Measurements from ENCODE around the gene TAF1. TPM values are rescaled to one million over a fixed set of nuclear protein-coding genes. Genes with fewer than 3 reads are reported as not detected.
"Not testable (repeated sequence)": the region's sequence is repeated elsewhere in the genome, so short reads cannot be mapped to it uniquely, and the experiment has no call there.

TAF1 gene
- total RNA-seq, 1 experiment from 2014 or later, result 61.8 TPM

DNA sequence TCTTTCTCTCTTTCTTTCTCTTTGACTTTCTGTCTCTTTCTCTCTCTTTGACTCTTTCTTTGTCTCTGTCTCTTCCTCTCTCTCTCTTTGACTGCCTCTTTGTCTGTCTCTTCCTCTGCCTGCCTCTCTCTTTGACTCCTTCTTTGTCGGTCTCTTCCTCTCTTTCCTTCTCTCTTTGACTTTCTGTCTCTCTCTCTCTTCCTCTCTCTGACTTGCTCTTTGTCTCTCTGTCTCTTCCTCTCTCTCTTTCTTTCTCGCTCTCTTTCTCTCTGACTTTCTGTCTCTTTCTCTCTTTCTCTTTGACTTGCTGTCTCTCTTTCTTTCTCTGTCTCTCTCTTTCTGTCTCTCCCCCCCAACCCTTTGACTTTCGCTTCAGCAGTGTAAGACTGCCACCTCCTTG, 130.3 kb downstream of the TAF1 start:
- Histone ChIP-seq H3K4me2 (ENCODE audit: low read depth, low read length, poor library complexity, severe bottlenecking) (no peak overlapping the region), H4K20me1 (ENCODE audit: insufficient read depth, low read depth, low read length) (no peaks in the 10 kb centered on the region), H3K9me2 (replicated peaks; ENCODE audit: insufficient read depth, low read length) (no peaks in the 10 kb centered on the region), H3K4me1 (ENCODE audit: low read length) (no peaks in the 10 kb centered on the region), H3K4me3 (ENCODE audit: low read length) (no peak overlapping the region), H3K9ac (ENCODE audit: low read length) (no peak overlapping the region), H3K9me3 (ENCODE audit: low read length) (no peaks in the 10 kb centered on the region), H3K79me2 (ENCODE audit: low read length) (no peaks in the 10 kb centered on the region), H3K27me3 (ENCODE audit: low read length) (no peaks in the 10 kb centered on the region), H2AFZ (ENCODE audit: low read length) (no peak overlapping the region), H3K27ac (ENCODE audit: low read length) (no peak overlapping the region), H3K36me3 (ENCODE audit: insufficient read depth, low read length) (no peaks in the 10 kb centered on the region)
- DNase-seq, result peak; percentile 4

DNA sequence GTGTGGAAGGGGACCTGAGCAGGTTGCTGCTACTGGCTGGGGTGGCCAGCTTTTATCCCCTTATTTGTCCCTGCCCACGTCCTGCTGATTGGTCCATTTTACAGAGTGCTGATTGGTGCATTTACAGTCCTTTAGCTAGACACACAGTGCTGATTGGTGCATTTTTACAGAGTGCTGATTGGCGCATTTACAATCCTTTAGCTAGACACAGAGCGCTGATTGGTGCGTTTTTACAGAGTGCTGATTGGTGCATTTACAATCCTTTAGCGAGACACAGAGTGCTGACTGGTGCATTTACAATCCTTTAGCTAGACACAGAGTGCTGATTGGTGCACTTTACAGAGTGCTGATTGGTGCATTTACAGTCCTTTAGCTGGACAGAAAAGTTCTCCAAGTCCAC, 135.9 kb downstream of the TAF1 start:
- not testable (repeated sequence) for H3K36me3 ChIP-seq (ENCODE audit: insufficient read depth, low read length); H3K79me2 ChIP-seq (ENCODE audit: low read length); H3K9me2 ChIP-seq (replicated peaks; ENCODE audit: insufficient read depth, low read length)

DNA sequence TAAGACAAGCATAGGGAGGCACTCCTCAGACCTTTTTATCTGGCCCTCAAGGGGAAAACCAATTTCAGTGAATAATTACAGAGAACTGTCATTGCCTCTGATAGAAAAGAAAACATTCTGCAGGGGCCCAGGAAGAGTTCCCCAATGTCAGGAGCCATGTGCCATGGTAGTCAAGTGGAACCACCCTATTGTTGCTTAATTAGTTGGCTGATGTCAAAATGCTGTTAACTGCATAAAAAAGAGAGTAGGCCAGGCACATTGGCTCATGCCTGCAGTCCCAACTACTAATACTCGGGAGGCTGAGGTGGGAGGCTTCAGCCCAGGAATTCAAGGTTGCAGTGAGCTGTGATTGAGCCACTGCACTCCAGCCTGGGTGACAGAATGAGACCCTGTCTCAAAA, 138.2 kb downstream of the TAF1 start:
- no peaks in the 10 kb centered on the region for H3K9me2 ChIP-seq (replicated peaks; ENCODE audit: insufficient read depth, low read length)
- no peaks in the 10 kb centered on the region for H4K20me1 ChIP-seq (ENCODE audit: insufficient read depth, low read depth, low read length)
- H3K27me3 ChIP-seq (ENCODE audit: low read length), result no peaks in the 10 kb centered on the region
- no peaks in the 10 kb centered on the region for H3K79me2 ChIP-seq (ENCODE audit: low read length)
- H3K4me2 ChIP-seq (ENCODE audit: low read depth, low read length, poor library complexity, severe bottlenecking), result no peak overlapping the region
- H3K9me3 ChIP-seq (ENCODE audit: low read length), result no peaks in the 10 kb centered on the region
- no peaks in the 10 kb centered on the region for H3K4me1 ChIP-seq (ENCODE audit: low read length)
- H2AFZ ChIP-seq (ENCODE audit: low read length), result no peak overlapping the region
- no peak for DNase-seq
- no peak overlapping the region for H3K9ac ChIP-seq (ENCODE audit: low read length)
- H3K27ac ChIP-seq (ENCODE audit: low read length), result no peak overlapping the region
- H3K4me3 ChIP-seq (ENCODE audit: low read length), result no peak overlapping the region
- no peaks in the 10 kb centered on the region for H3K36me3 ChIP-seq (ENCODE audit: insufficient read depth, low read length)

More for the DNA sequence above, 135.9 kb downstream of the TAF1 start:
- H3K27ac ChIP-seq (ENCODE audit: low read length); H2AFZ ChIP-seq (ENCODE audit: low read length); H3K27me3 ChIP-seq (ENCODE audit: low read length); H4K20me1 ChIP-seq (ENCODE audit: insufficient read depth, low read depth, low read length); H3K4me3 ChIP-seq (ENCODE audit: low read length); H3K4me1 ChIP-seq (ENCODE audit: low read length); DNase-seq; H3K9me3 ChIP-seq (ENCODE audit: low read length); H3K9ac ChIP-seq (ENCODE audit: low read length); H3K4me2 ChIP-seq (ENCODE audit: low read depth, low read length, poor library complexity, severe bottlenecking): not testable (repeated sequence)

DNA sequence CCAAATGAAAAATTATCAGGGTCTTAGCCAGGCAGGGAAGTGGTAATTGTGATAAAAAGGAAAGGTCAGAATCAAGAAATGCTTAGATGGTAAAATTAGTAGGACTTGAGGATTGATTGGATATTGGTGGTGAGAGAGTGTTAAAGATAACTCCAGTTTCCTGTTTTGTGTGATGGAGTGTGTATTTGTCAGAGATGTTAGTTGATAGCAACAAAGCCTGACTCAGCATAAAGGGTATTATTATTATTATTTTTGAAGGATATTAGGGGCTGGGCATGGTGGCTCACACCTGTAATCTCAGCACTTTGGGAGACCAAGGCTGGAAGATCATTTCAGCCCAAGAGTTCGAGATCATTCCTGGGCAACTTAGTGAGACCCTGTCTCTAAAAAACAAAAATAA, 143.1 kb downstream of the TAF1 start:
- H3K4me3 ChIP-seq (ENCODE audit: low read length), result no peak overlapping the region
- no peaks in the 10 kb centered on the region for H3K36me3 ChIP-seq (ENCODE audit: insufficient read depth, low read length)
- H3K27me3 ChIP-seq (ENCODE audit: low read length), result no peaks in the 10 kb centered on the region
- H2AFZ ChIP-seq (ENCODE audit: low read length), result no peak overlapping the region
- H3K79me2 ChIP-seq (ENCODE audit: low read length), result no peaks in the 10 kb centered on the region
- H3K9me3 ChIP-seq (ENCODE audit: low read length), result no peaks in the 10 kb centered on the region; the same call in 1 of the 2 replicates
- no peaks in the 10 kb centered on the region for H3K9me2 ChIP-seq (replicated peaks; ENCODE audit: insufficient read depth, low read length)
- no peaks in the 10 kb centered on the region for H3K4me1 ChIP-seq (ENCODE audit: low read length)
- no peak for DNase-seq
- no peak overlapping the region for H3K4me2 ChIP-seq (ENCODE audit: low read depth, low read length, poor library complexity, severe bottlenecking)
- H4K20me1 ChIP-seq (ENCODE audit: insufficient read depth, low read depth, low read length), result no peaks in the 10 kb centered on the region
- no peak overlapping the region for H3K9ac ChIP-seq (ENCODE audit: low read length)
- no peak overlapping the region for H3K27ac ChIP-seq (ENCODE audit: low read length)

DNA sequence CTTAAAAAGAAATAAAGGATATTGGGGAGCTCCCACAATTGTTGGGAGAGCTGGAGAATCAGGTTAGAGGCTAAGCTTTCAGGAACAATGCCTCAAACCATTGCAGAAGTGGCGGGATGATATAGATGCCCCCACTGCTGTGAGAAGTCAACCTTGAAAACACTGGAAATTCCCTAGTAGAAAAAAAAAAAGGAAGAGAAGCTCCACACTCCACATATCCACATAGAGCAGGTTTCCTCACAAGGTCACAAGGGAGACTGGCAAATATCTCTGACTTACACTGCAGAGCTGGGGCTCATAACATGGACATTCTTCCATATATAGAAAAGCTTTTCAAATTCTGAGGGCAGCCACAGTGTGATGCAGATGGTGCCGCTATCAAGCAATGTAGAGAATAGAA, 144.0 kb downstream of the TAF1 start:
- Histone ChIP-seq H3K79me2 (ENCODE audit: low read length) (no peaks in the 10 kb centered on the region), H3K4me2 (ENCODE audit: low read depth, low read length, poor library complexity, severe bottlenecking) (no peak overlapping the region), H3K36me3 (ENCODE audit: insufficient read depth, low read length) (no peaks in the 10 kb centered on the region)

DNA sequence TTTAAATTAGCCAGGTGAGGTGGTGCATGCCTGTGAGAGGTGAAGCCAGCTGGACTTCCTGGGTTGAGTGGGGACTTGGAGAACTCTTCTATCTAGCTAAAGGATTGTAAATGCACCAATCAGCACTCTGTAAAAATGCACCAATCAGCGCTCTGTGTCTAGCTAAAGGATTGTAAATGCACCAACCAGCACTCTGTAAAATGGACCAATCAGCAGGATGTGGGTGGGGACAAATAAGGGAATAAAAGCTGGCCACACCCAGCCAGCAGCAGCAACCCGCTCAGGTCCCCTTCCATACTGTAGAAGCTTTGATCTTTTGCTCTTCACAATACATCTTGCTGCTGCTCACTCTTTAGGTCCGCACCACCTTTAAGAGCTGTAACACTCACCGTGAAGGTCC, 147.6 kb downstream of the TAF1 start:
- H3K36me3 ChIP-seq (ENCODE audit: insufficient read depth, low read length); DNase-seq; H3K9ac ChIP-seq (ENCODE audit: low read length); H3K9me2 ChIP-seq (replicated peaks; ENCODE audit: insufficient read depth, low read length); H2AFZ ChIP-seq (ENCODE audit: low read length); H3K27ac ChIP-seq (ENCODE audit: low read length); H3K4me1 ChIP-seq (ENCODE audit: low read length); H3K4me2 ChIP-seq (ENCODE audit: low read depth, low read length, poor library complexity, severe bottlenecking); H3K79me2 ChIP-seq (ENCODE audit: low read length); H3K9me3 ChIP-seq (ENCODE audit: low read length); H4K20me1 ChIP-seq (ENCODE audit: insufficient read depth, low read depth, low read length); H3K27me3 ChIP-seq (ENCODE audit: low read length); H3K4me3 ChIP-seq (ENCODE audit: low read length): not testable (repeated sequence)

More for the DNA sequence above, 144.0 kb downstream of the TAF1 start:
- H4K20me1 ChIP-seq (ENCODE audit: insufficient read depth, low read depth, low read length), result no peaks in the 10 kb centered on the region
- no peak for DNase-seq
- H2AFZ ChIP-seq (ENCODE audit: low read length), result no peak overlapping the region
- no peak overlapping the region for H3K9ac ChIP-seq (ENCODE audit: low read length)
- H3K4me1 ChIP-seq (ENCODE audit: low read length), result no peaks in the 10 kb centered on the region
- H3K27ac ChIP-seq (ENCODE audit: low read length), result no peak overlapping the region
- H3K4me3 ChIP-seq (ENCODE audit: low read length), result no peak overlapping the region
- H3K27me3 ChIP-seq (ENCODE audit: low read length), result no peaks in the 10 kb centered on the region
- H3K9me2 ChIP-seq (replicated peaks; ENCODE audit: insufficient read depth, low read length), result no peaks in the 10 kb centered on the region
- no peaks in the 10 kb centered on the region; the same call in 1 of the 2 replicates for H3K9me3 ChIP-seq (ENCODE audit: low read length)

DNA sequence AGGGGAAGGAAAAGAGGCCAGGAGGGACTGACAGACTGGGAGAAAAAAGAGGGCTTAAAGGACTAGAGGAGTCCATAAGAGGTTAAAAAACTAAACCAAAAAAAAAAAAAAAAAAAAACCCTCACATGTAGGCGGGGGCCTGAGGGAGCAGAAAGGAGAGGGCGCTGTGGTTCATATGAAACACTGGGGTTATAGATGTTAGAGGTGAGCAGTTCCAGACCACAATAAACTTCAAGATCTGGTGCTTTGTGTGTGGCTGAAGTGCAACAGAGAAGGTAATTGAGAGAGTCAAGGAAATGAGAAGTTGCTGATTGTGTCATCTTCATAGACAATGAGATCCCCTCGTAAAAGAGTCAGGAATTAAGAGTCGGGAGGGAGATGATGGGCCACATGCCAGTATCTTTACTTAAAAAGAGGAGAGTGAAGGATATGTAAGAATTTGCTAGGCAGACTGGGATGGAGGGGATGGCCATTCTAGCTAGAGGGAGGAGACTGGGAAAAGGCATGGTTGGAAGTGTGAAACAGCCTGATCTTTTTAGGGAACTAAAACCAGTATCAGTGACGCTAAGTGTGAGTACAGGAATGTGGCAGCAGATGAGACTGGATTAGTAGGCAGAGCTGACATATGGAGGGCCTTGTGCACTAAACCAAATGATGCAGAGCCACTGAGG, 148.3 kb downstream of the TAF1 start:
- H3K9me3 ChIP-seq (ENCODE audit: low read length), result no peaks in the 10 kb centered on the region; the same call in 1 of the 2 replicates
- H3K9me2 ChIP-seq (replicated peaks; ENCODE audit: insufficient read depth, low read length), result no peaks in the 10 kb centered on the region
- no peaks in the 10 kb centered on the region for H3K27me3 ChIP-seq (ENCODE audit: low read length)
- H3K36me3 ChIP-seq (ENCODE audit: insufficient read depth, low read length), result no peaks in the 10 kb centered on the region
- H3K27ac ChIP-seq (ENCODE audit: low read length), result no peak overlapping the region
- no peak for DNase-seq
- H3K79me2 ChIP-seq (ENCODE audit: low read length), result no peaks in the 10 kb centered on the region
- no peak overlapping the region for H2AFZ ChIP-seq (ENCODE audit: low read length)
- no peak overlapping the region for H3K4me2 ChIP-seq (ENCODE audit: low read depth, low read length, poor library complexity, severe bottlenecking)
- no peaks in the 10 kb centered on the region for H3K4me1 ChIP-seq (ENCODE audit: low read length)
- H3K4me3 ChIP-seq (ENCODE audit: low read length), result no peak overlapping the region
- H3K9ac ChIP-seq (ENCODE audit: low read length), result no peak overlapping the region
- H4K20me1 ChIP-seq (ENCODE audit: insufficient read depth, low read depth, low read length), result no peaks in the 10 kb centered on the region

DNA sequence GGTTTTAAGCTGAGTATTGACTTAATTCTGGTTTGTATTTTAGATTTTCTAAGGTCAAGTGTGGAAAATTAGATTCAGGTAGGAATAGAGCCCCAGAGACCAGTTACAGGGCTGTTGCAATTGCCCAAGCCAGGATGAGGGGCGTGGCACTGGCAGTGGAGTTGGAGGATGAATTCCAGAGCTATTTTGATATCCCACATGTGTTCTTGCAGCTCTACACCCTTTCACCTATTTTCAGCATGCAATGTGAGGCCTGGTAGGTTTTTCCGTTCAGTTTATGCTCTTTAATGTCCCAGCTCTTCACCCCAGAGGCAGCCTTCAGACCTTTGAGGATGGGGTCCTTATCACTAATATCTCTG, 148.9 kb downstream of the TAF1 start:
- Histone ChIP-seq H3K36me3 (ENCODE audit: insufficient read depth, low read length) (no peaks in the 10 kb centered on the region), H4K20me1 (ENCODE audit: insufficient read depth, low read depth, low read length) (no peaks in the 10 kb centered on the region), H3K27ac (ENCODE audit: low read length) (no peak overlapping the region), H3K9ac (ENCODE audit: low read length) (no peak overlapping the region), H3K9me2 (replicated peaks; ENCODE audit: insufficient read depth, low read length) (no peaks in the 10 kb centered on the region), H3K79me2 (ENCODE audit: low read length) (no peaks in the 10 kb centered on the region), H3K4me3 (ENCODE audit: low read length) (no peak overlapping the region), H3K9me3 (ENCODE audit: low read length) (no peaks in the 10 kb centered on the region; the same call in 1 of the 2 replicates), H3K27me3 (ENCODE audit: low read length) (no peaks in the 10 kb centered on the region), H3K4me2 (ENCODE audit: low read depth, low read length, poor library complexity, severe bottlenecking) (no peak overlapping the region), H2AFZ (ENCODE audit: low read length) (no peak overlapping the region), H3K4me1 (ENCODE audit: low read length) (no peaks in the 10 kb centered on the region)
- DNase-seq, result no peak

Measured in Karpas-422 (cell line).